ENCODE data around the gene C1orf141.
"Not testable (repeated sequence)": the region's sequence is repeated elsewhere in the genome, so short reads cannot be mapped to it uniquely, and the experiment has no call there.

GRCh38 chr1:67147973-67148372, 13.2 kb upstream of the C1orf141 start:
- not testable (repeated sequence) for TF ChIP-seq CTCF, POLR2A (IDR thresholded peaks at IDR 0.05)
